HG02840 (cell line): ENCODE data around the gene TGIF2LX.
"Not testable (repeated sequence)": the region's sequence is repeated elsewhere in the genome, so short reads cannot be mapped to it uniquely, and the experiment has no call there.

ENCODE experiments used
- ATAC-seq: cut with Tn5 transposase; IDR thresholded peaks from one replicate; pipeline ENCODE4 v1.9.1; 2021; ENCODE audit warnings: mild to moderate bottlenecking, moderate library complexity, moderate number of reproducible peaks; ENCODE audit not compliant: unreplicated experiment, low FRiP score

TGIF2LX gene

DNA sequence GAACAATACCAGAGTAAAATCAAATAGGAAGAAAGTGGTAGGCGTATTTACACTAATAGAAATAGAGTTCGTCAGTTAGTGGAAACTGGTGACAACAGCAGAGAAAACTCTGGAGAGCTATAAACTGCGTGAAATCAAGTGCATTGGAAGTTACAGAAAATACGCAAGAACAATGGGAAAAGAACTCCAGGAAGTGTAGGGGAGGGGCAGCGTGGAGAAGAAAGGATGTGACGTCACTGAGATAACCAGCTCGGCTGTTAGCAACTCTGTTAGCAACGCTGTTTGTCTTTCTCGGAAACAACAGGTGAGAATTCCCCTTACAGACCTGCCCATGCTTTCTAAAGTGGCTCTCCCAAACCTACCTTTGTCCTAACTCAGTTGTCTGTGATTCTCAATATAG lies at the start of gene TGIF2LX:
Gene TGIF2LX, plus strand, starts transcription at position 244 of the 400 bp plus-strand sequence. CDS start 178 bp downstream, outside the sequence.
- ATAC-seq = not testable (repeated sequence)

DNA sequence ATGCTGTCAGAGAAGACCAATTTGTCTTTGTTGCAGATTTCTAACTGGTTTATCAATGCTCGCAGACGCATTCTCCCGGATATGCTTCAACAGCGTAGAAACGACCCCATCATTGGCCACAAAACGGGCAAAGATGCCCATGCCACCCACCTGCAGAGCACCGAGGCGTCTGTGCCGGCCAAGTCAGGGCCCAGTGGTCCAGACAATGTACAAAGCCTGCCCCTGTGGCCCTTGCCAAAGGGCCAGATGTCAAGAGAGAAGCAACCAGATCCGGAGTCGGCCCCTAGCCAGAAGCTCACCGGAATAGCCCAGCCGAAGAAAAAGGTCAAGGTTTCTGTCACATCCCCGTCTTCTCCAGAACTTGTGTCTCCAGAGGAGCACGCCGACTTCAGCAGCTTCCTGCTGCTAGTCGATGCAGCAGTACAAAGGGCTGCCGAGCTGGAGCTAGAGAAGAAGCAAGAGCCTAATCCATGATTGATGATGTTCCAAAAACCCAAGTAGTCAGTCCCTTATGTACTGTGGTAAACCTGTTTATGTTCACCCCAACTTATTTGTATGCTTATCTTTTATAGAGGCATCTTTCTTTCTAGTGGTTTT lies 728 bp downstream of the TGIF2LX start:
- ATAC-seq = not testable (repeated sequence)

- not testable (repeated sequence) for ATAC-seq
Observed at GRCh38 chrX:89943077-89943476, 21.4 kb downstream of the TGIF2LX start.

- not testable (repeated sequence) for ATAC-seq
Observed at GRCh38 chrX:89965588-89965987, 43.9 kb downstream of the TGIF2LX start.
